SKM-1 (cell line): ENCODE data around the gene OCRL.

ENCODE experiments used
- DNase-seq: peaks from one replicate; lab custom pipeline; 2025; ENCODE audit not compliant: unreplicated experiment; lab: John Stamatoyannopoulos, UW

The OCRL gene

GRCh38 chrX:129585167-129585566 is 45.1 kb downstream of the OCRL start:
- no peak for DNase-seq

GRCh38 chrX:129585691-129586090 is 45.6 kb downstream of the OCRL start:
- no peak for DNase-seq

- DNase-seq: no peak
Observed at GRCh38 chrX:129586446-129586845, 46.4 kb downstream of the OCRL start.

- DNase-seq: no peak
Observed at GRCh38 chrX:129590596-129590995, 50.5 kb downstream of the OCRL start.

- no peak for DNase-seq
Observed at GRCh38 chrX:129593137-129593536, 53.1 kb downstream of the OCRL start.

- DNase-seq: no peak
Observed at GRCh38 chrX:129594781-129595180, 54.7 kb downstream of the OCRL start.

- DNase-seq: no peak
Observed at GRCh38 chrX:129596077-129596476, 56.0 kb downstream of the OCRL start.

GRCh38 chrX:129597905-129598304 is 57.8 kb downstream of the OCRL start:
- DNase-seq: no peak

GRCh38 chrX:129599499-129599898 is 59.4 kb downstream of the OCRL start:
- no peak for DNase-seq

- no peak for DNase-seq
Observed at GRCh38 chrX:129599996-129600395, 59.9 kb downstream of the OCRL start.

- DNase-seq: peak; percentile 5
Observed at GRCh38 chrX:129600981-129601424, 60.9 kb downstream of the OCRL start.

- DNase-seq: peak; percentile 3
Observed at GRCh38 chrX:129606918-129607317, 66.9 kb downstream of the OCRL start.

- no peak for DNase-seq
Observed at GRCh38 chrX:129608496-129608895, 68.4 kb downstream of the OCRL start.

- DNase-seq: no peak
Observed at GRCh38 chrX:129609395-129609794, 69.3 kb downstream of the OCRL start.

- no peak for DNase-seq
Observed at GRCh38 chrX:129612396-129612795, 72.3 kb downstream of the OCRL start.

GRCh38 chrX:129613596-129613995 is 73.5 kb downstream of the OCRL start:
- no peak for DNase-seq

GRCh38 chrX:129614481-129615255 is 74.6 kb downstream of the OCRL start:
- peak; percentile 3 for DNase-seq

- no peak for DNase-seq
Observed at GRCh38 chrX:129617420-129617819, 77.4 kb downstream of the OCRL start.

GRCh38 chrX:129618997-129619396 is 78.9 kb downstream of the OCRL start:
- DNase-seq: no peak

GRCh38 chrX:129622757-129623301 is 82.8 kb downstream of the OCRL start:
- no peak for DNase-seq

- DNase-seq: no peak
Observed at GRCh38 chrX:129626026-129626425, 86.0 kb downstream of the OCRL start.

- no peak for DNase-seq
Observed at GRCh38 chrX:129629837-129630236, 89.8 kb downstream of the OCRL start.

GRCh38 chrX:129631849-129632248 is 91.8 kb downstream of the OCRL start:
- no peak for DNase-seq
